Mononuclear cell (primary cell): ENCODE data around the gene PFKL. TPM values are rescaled to one million over a fixed set of nuclear protein-coding genes. Genes with fewer than 3 reads are reported as not detected.

ENCODE experiments used
- H3K27me3 ChIP-seq: 2 replicates; pipeline ENCODE4 v1.6.0; 2011; ENCODE audit warnings: low read length, control low read depth; ENCODE audit not compliant: insufficient read depth
- H3K4me1 ChIP-seq: 2 replicates; pipeline ENCODE4 v1.5.1; 2011; ENCODE audit warnings: mild to moderate bottlenecking, low read length, control low read depth; ENCODE audit not compliant: insufficient read depth
- H3K4me3 ChIP-seq: 2 replicates; pipeline ENCODE4 v1.5.1; 2011; ENCODE audit warnings: mild to moderate bottlenecking, low read length, moderate library complexity
- H3K9me3 ChIP-seq: 2 replicates; pipeline ENCODE4 v1.5.1; 2011; ENCODE audit warnings: low read depth, mild to moderate bottlenecking, control low read depth, low read length
- total RNA-seq: library from RNA; depleted of rRNA; stranded (reverse); fragments of >200 nt; gene quantifications from one replicate; pipeline ENCODE4 v1.2.3, GENCODE V29; 2012

The PFKL gene
- total RNA-seq, 1 donor, result 61.3 TPM

DNA sequence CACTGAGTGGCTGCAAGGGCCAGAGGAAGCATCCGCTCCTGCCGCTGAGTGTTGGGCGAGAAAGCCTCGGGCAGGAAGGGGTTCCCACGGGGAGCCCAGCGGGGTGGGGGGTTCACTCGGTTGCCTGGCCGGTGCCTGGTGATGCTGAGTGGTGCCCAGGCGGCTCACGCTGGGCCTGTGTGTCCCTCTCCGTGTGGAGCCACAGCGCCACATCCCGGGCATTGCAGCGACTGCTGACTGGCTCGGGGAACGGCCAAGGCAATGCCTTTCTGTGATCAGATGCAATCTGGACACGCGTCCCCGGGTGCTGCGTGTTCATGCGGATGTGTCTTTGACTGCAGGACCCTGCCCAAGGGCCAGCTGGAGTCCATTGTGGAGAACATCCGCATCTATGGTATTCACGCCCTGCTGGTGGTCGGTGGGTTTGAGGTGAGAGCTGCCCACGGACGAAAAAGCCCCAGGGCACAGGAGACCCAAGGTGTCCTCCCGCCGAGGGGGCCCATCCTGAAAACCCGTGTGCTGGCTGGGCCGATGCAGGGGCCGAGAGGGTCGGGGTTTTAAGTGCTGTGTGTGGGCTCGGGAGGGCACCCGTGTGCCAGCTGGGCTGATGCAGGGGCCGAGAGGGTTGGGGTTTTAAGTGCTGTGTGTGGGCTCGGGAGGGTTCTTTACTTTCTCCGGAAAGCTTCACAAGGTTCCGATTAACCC is 22.9 kb downstream of the PFKL start:
- Histone ChIP-seq H3K9me3 (no peaks in the 10 kb centered on the region), H3K4me1 (no peaks in the 10 kb centered on the region), H3K27me3 (no peaks in the 10 kb centered on the region), H3K4me3 (no peak overlapping the region)

DNA sequence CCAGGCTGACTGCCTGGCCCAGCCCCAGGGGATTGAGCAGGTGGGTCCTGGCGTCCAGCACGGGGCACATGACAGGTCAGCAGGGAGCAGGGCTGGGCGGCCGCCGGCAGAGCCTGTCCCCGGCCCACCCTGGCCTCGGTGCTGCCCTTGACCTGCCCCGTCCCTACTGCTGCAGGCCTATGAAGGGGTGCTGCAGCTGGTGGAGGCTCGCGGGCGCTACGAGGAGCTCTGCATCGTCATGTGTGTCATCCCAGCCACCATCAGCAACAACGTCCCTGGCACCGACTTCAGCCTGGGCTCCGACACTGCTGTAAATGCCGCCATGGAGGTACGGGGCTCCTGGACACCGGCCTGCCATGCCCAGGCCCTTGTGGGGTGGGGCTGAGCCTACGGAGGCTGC is 23.7 kb downstream of the PFKL start:
- H3K4me3 ChIP-seq, result no peak overlapping the region
- no peaks in the 10 kb centered on the region for H3K4me1 ChIP-seq
- no peaks in the 10 kb centered on the region for H3K27me3 ChIP-seq
- no peaks in the 10 kb centered on the region for H3K9me3 ChIP-seq

DNA sequence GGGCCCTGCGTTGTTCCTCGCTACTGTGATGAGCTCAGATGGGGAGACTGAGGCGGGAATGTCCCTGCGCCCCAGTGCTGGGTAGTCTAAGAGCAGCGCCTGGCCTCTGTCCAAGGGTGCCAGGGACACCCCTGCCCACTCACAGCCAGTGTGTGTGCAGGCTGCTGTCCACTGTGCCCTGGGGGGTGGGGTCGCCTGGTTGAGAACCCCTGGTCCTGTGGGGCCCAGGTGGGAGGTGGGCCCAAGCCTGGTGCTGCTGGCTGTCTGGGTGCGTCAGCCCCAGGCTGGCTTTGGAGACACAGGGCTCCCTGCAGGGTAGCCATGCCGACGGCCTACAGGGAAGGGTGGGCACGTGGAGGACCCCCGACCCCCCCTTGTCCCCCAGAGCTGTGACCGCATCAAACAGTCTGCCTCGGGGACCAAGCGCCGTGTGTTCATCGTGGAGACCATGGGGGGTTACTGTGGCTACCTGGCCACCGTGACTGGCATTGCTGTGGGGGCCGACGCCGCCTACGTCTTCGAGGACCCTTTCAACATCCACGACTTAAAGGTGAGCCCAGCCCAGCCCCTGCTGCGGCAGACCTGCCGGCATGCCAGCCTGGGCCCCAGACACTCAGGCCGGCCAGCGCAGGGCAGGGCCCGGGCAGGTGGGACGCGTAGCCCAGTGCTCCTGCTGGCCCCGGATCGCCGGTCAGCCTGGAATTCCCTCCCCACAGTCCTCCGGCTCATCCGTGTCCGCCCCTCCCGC is 24.4 kb downstream of the PFKL start:
- Histone ChIP-seq H3K4me3 (no peak overlapping the region), H3K4me1 (no peaks in the 10 kb centered on the region), H3K9me3 (no peaks in the 10 kb centered on the region), H3K27me3 (no peaks in the 10 kb centered on the region)

DNA sequence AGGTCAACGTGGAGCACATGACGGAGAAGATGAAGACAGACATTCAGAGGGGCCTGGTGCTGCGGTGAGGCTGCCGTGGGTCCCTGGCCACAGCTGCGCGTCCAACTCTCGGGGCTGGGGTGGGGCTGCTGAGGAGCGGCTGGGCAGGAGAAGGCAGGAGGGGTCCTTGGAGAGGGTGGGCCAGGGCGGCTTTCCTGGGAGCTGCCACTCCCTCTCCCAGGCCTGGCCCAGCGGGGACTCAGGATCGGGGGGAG is 24.9 kb downstream of the PFKL start:
- H3K4me1 ChIP-seq, result no peaks in the 10 kb centered on the region
- H3K27me3 ChIP-seq, result no peaks in the 10 kb centered on the region
- H3K9me3 ChIP-seq, result no peaks in the 10 kb centered on the region
- no peak overlapping the region for H3K4me3 ChIP-seq

DNA sequence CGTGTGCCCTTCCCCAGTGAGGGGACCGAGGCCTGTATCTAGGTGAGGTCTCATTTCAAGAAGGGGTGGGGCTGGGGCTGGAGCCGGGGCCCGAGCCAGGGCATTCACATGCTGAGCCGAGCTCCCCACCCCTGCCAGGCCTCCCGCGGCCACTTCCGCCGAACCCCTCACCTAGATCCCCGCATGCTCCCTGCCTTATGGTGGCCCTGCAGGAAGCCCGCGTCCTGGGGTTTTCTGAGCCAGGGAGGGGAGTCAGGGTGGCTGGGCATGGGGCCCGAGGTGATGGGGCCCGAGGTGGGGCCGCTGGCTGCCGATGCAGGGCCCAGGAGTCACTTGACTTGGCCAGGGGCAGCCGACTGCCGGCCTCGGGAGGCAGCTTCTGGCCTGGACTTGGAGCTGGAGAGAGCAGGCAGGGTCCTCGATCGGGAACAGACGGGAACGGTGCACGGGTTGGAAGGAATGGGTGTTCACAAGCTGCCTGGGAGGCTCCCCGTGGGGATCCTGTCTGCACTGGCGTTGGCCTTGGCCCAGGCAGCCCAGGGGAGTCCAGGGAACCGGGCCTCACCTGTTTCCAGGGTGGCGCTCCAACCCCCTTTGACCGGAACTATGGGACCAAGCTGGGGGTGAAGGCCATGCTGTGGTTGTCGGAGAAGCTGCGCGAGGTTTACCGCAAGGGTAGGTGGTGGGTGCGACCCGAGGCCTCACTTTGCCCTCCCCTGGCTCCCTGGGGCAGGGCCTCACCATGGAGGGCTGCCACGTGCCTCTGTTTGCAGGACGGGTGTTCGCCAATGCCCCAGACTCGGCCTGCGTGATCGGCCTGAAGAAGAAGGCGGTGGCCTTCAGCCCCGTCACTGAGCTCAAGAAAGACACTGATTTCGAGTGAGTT is 25.8 kb downstream of the PFKL start:
- Histone ChIP-seq H3K4me3 (no peak overlapping the region), H3K4me1 (no peaks in the 10 kb centered on the region), H3K9me3 (no peaks in the 10 kb centered on the region), H3K27me3 (no peaks in the 10 kb centered on the region)

DNA sequence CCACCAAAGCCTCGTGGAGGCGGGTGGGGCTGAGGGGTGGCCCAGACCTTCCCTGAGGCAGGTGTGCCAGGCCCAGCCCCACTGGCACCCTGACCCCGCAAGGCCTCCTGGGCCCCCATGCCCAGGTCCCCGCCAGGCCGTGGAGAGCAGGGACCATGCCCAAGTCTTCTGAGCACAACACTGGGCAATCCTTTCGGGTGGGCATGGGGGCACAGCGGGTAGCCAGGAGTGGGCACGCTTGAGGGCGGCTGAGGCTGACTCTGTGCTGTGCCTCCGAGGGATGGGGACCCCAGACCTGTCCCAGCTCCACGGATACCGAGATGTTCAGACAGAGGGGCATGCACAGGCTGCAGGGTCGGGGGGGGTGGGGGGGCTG is 26.4 kb downstream of the PFKL start:
- Histone ChIP-seq H3K27me3 (no peaks in the 10 kb centered on the region), H3K4me3 (no peak overlapping the region), H3K4me1 (no peaks in the 10 kb centered on the region), H3K9me3 (no peaks in the 10 kb centered on the region)

DNA sequence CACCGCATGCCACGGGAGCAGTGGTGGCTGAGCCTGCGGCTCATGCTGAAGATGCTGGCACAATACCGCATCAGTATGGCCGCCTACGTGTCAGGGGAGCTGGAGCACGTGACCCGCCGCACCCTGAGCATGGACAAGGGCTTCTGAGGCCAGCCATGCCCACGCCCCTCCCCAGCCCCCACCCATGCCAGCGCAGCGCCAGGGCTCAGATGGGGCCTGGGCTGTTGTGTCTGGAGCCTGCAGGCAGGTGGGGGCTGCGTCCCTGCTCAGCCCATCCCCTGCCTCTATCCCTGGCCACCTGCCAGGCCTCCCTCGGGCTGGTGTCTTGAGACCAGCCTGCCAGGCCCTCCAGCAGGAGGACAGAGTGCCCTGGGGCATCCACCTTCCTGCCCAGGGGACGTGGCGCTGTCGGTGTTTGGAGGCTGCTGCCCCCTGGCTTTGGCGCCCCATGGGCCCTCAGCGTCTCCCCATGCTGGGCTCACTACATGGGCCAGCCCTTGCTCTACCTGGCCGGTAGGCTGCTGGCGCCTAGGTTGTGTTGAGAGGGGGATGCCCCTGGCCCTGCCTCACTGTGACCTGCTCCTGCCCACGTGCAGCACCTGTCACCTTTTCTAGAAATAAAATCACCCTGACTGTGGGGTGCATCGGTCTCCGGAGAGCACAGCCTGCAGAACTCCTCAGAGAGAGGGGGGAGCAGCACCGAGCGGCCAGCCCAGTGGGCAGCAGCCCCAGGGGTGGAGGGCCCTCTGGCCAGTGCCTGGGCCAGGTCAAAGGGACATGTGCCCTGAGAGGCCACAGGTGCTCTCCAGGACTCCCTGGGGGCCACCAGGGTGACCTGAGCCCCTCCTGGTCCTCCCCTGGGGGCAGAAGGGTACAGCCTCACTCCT is 27.1 kb downstream of the PFKL start:
- Histone ChIP-seq H3K4me3 (no peak overlapping the region), H3K9me3 (no peaks in the 10 kb centered on the region), H3K27me3 (no peaks in the 10 kb centered on the region), H3K4me1 (no peaks in the 10 kb centered on the region)

DNA sequence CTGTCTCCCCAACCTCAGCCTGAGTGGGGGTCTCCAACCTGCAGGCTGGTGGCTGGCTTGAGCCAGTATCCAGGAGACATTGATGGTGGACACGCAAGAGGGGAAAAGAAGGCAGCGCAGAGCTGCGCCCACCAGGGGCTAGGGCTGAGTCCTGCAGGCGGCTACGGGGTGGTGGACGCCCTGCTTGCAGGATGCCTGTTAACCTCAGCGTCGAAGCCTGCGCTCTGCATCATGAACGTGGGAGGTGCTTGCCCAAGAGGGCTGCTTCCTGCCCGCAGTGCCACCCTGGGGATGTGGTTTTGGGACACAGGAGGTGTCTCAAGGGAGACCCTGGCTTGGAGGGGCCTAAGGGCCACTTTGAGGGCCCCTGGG is 27.7 kb downstream of the PFKL start:
- Histone ChIP-seq H3K27me3 (no peaks in the 10 kb centered on the region), H3K9me3 (no peaks in the 10 kb centered on the region), H3K4me1 (no peaks in the 10 kb centered on the region), H3K4me3 (no peak overlapping the region)

DNA sequence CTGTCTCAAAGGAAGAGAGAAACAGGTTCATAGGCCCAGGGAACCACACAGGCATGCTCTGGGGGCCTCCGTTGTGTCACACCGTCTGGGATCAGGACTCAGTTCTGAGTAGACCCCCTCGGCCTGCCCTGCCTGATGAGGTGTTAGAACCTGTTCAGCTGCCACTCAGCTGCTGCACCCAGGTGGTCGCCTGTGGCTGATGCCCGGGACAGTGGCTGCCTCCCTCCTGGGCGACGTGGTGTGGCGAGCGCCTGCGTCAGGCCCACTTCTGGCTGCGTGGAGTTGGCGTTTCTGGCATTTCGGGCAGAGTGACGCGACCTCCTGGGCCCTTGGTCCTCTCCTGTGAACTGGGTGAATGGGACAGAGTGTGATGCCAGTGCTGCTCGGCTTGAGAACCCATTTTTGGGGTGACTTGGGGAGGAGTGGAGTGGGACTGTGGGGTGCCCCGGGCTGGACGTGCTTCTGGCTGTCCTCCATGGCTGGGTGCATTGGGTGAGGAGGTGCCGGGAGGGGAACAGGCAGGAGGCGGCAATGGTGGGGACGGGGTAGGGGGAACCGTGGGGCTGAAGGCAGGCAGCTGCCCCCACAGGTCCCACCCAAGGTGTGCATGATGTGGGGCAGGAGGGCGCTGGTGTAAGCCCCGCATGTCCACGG is 28.5 kb downstream of the PFKL start:
- no peaks in the 10 kb centered on the region for H3K27me3 ChIP-seq
- H3K4me3 ChIP-seq, result no peak overlapping the region
- H3K9me3 ChIP-seq, result no peaks in the 10 kb centered on the region
- H3K4me1 ChIP-seq, result no peaks in the 10 kb centered on the region

DNA sequence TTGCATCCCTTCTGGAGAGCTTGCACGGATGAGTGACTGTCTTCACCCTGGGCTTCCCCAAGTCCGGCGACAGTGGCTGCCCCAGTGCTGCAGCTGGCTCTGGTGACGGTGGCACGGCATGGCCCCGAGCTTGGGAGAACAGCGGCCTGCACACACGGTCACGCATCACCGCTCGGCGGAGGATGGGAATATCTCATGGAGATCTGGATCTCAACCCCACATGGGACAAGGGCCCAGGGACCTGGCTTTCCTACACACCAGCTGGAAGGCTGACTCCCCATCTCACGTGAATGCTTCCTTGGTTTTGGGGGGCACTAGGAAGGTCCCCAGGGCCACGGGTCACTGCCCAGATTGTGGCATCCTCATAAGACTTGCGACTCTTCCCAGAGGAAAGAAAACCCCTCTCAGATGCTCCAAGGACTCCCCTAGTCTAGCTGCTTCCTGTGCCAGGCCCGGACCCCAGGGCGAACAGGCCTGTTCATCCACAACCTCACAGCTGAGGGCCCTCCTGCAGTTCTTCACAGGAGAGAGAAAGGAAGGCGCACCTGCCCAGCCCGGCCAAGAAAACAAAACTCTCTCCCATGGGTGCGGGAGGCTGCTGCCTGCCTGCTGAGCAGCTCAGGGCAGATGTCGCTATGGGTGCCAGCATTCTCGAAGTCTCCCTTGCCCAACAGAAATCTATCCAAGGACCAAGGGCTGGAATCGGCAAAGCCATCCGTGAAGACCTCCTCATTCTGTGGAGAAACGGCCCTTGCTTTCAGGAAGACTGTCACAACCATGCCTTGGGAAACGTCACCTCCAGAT is 29.4 kb downstream of the PFKL start:
- H3K9me3 ChIP-seq, result no peaks in the 10 kb centered on the region
- no peak overlapping the region for H3K4me3 ChIP-seq
- H3K4me1 ChIP-seq, result no peaks in the 10 kb centered on the region
- H3K27me3 ChIP-seq, result no peaks in the 10 kb centered on the region

DNA sequence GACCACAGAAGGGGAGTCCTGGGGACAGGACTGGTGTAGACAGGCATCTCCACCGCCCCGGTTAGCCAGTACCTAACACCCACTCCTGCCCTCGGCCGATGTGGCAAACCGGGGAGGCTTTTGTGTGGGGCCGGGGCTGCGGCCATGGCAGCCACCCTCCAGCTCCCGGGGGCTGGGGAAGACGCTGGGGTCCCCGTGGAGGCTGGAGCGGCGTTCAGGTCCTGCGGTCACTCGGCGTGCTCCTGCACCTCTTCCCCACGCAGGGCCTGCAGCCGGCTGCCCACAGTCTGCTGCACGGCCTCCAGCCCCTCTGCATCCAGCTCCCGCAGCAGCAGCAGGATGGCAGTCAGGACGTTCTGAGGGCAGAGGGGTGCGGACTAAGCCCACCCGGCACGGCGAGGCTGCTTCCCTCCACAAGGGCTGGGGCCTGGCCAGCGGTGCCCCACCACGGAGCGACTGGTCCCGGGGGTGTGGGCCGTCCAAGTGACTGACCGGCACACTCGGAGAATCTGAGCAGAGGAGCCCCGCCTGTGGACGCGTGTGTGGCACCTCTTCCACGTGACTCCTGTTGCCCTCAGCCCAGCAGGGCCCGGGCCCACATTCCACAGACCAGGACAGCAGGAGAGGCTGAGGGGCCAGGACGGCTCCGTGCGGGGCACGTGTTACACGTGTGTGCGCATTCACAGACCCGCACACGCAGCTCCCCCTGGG is 30.3 kb downstream of the PFKL start:
- H3K4me1 ChIP-seq, result no peaks in the 10 kb centered on the region
- H3K4me3 ChIP-seq, result no peak overlapping the region
- no peaks in the 10 kb centered on the region for H3K9me3 ChIP-seq
- H3K27me3 ChIP-seq, result no peaks in the 10 kb centered on the region

DNA sequence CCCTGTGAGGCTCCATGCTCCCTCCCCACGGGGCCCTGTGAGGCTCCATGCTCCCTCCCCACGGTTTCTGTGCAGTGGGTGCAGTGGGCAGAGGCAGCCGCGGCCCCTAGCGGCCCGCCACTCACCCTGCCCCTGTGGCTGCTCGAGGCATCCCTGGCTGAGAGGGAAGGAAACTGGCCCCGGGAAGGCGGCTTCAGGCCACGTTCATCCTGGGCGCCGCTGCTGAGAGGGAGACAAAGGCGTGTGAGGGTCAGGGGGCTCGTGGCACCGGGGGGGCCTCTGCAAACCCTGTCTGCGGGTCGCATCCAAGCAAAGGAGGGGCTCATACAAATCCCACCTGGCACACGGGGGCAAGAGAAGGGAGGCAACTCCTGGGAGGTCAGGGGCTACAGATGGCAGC is 30.8 kb downstream of the PFKL start:
- H3K27me3 ChIP-seq, result no peaks in the 10 kb centered on the region
- H3K4me3 ChIP-seq, result no peak overlapping the region
- H3K9me3 ChIP-seq, result no peaks in the 10 kb centered on the region
- H3K4me1 ChIP-seq, result no peaks in the 10 kb centered on the region

DNA sequence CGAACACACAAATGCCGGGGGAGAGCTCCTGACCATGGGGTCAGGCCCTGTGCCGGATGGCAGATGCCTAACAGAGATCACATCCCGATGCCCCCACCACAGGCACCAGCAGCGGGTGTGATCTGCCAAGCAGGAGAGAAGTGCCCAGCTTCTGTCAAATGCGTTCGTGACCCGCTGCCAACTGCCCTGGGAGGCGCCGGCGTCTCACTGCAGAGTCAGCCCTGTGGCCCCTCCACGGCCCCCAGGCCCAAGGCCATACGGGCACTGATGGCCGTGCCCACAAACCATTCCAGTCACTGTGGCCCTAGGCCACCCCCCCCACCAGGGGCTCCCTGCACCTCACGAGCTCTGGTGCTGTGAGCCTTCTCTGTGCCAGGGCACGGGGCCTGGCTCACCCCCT is 31.4 kb downstream of the PFKL start:
- no peaks in the 10 kb centered on the region for H3K9me3 ChIP-seq
- no peaks in the 10 kb centered on the region for H3K27me3 ChIP-seq
- no peak overlapping the region for H3K4me3 ChIP-seq
- no peaks in the 10 kb centered on the region for H3K4me1 ChIP-seq
